LHCN-M2 (cell line): ENCODE measurements around the gene ST3GAL2. TPM values are rescaled to one million over a fixed set of nuclear protein-coding genes. Genes with fewer than 3 reads are reported as not detected.

Source experiments
- DNase-seq: peaks from one replicate; pipeline ENCODE4 v3.0.0-alpha.2; 2012; ENCODE audit warnings: low read depth
- total RNA-seq: library from RNA; depleted of rRNA; stranded (reverse); fragments of >200 nt; gene quantifications from 2 replicates; pipeline ENCODE4 v1.2.3, GENCODE V29; 2014

Gene ST3GAL2
- total RNA-seq, 1 experiment from 2014 or later, result 23.0 TPM

GRCh38 chr16:70440009-70440692 is 1.3 kb upstream of the ST3GAL2 start:
- DNase-seq, result no peak

- DNase-seq, result no peak
Observed at GRCh38 chr16:70438585-70438968, 323 bp downstream of the ST3GAL2 start.

GRCh38 chr16:70437582-70438557 is 1.0 kb downstream of the ST3GAL2 start:
- DNase-seq, result peak; percentile 49

GRCh38 chr16:70437017-70437581 is 1.8 kb downstream of the ST3GAL2 start:
- DNase-seq, result peak; percentile 15

GRCh38 chr16:70434484-70435260 is 4.2 kb downstream of the ST3GAL2 start:
- no peak for DNase-seq

- DNase-seq, result peak; percentile 81
Observed at GRCh38 chr16:70433458-70434103, 5.3 kb downstream of the ST3GAL2 start.

GRCh38 chr16:70432723-70433457 is 6.0 kb downstream of the ST3GAL2 start:
- DNase-seq, result no peak

GRCh38 chr16:70432356-70432722 is 6.6 kb downstream of the ST3GAL2 start:
- DNase-seq, result no peak

GRCh38 chr16:70430667-70431536 is 8.0 kb downstream of the ST3GAL2 start:
- DNase-seq, result no peak

- no peak for DNase-seq
Observed at GRCh38 chr16:70429888-70430666, 8.8 kb downstream of the ST3GAL2 start.

GRCh38 chr16:70428178-70428998 is 10.5 kb downstream of the ST3GAL2 start:
- DNase-seq, result peak; percentile 92

- no peak for DNase-seq
Observed at GRCh38 chr16:70427786-70428177, 11.1 kb downstream of the ST3GAL2 start.

- no peak for DNase-seq
Observed at GRCh38 chr16:70422543-70422942, 16.4 kb downstream of the ST3GAL2 start.

- DNase-seq, result no peak
Observed at GRCh38 chr16:70421473-70422311, 17.2 kb downstream of the ST3GAL2 start.

- no peak for DNase-seq
Observed at GRCh38 chr16:70421014-70421413, 17.9 kb downstream of the ST3GAL2 start.

- no peak for DNase-seq
Observed at GRCh38 chr16:70419384-70420327, 19.2 kb downstream of the ST3GAL2 start.
